Neuronal stem cell (in vitro differentiated cells): Measurements from ENCODE around the gene CD37.

Experiments used
- DNase-seq: peaks from one replicate; pipeline ENCODE4 v3.0.0-alpha.2; 2013; ENCODE audit warnings: low spot score
- H2AFZ ChIP-seq: one replicate; pipeline ENCODE4 v1.6.1; 2013; ENCODE audit warnings: mild to moderate bottlenecking, low read length, inconsistent platforms
- H2AK5ac ChIP-seq: 2 replicates; pipeline ENCODE4 v1.6.1; 2013; ENCODE audit warnings: low read depth, mild to moderate bottlenecking, inconsistent platforms, low read length, moderate library complexity, mixed read lengths
- H2BK120ac ChIP-seq: 2 replicates; pipeline ENCODE4 v1.6.1; 2013; ENCODE audit warnings: low read depth, mild to moderate bottlenecking, inconsistent platforms, low read length, moderate library complexity, mixed read lengths
- H2BK12ac ChIP-seq: one replicate; pipeline ENCODE4 v1.6.1; 2013; ENCODE audit warnings: low read length, inconsistent platforms
- H2BK15ac ChIP-seq: 2 replicates; pipeline ENCODE4 v1.6.1; 2013; ENCODE audit warnings: mild to moderate bottlenecking, low read length, inconsistent platforms, mixed read lengths
- H2BK5ac ChIP-seq: one replicate; pipeline ENCODE4 v1.6.1; 2013; ENCODE audit warnings: inconsistent platforms, mild to moderate bottlenecking, low read length, moderate library complexity
- H3K14ac ChIP-seq: one replicate; pipeline ENCODE4 v1.6.1; 2013; ENCODE audit warnings: low read length, inconsistent platforms
- H3K18ac ChIP-seq: 2 replicates; pipeline ENCODE4 v1.6.1; 2013; ENCODE audit warnings: low read length, inconsistent platforms
- H3K23ac ChIP-seq: 2 replicates; pipeline ENCODE4 v1.6.1; 2013; ENCODE audit warnings: low read depth, mild to moderate bottlenecking, mixed read lengths, low read length, inconsistent platforms; ENCODE audit not compliant: poor library complexity
- H3K27ac ChIP-seq: replicated peaks from 3 replicates; pipeline ENCODE4 v1.5.1; 2013; ENCODE audit warnings: low read length, inconsistent platforms
- H3K27me3 ChIP-seq, 3 experiments: 2 replicates each; pipeline ENCODE4 v1.6.1; 2013; ENCODE audit warnings: low read length in 3 of 3, mild to moderate bottlenecking in 2 of 3, inconsistent platforms in 1 of 3, low read depth in 1 of 3, mixed read lengths in 1 of 3, moderate library complexity in 1 of 3; ENCODE audit not compliant: control insufficient read depth in 3 of 3, insufficient read depth in 3 of 3
- H3K36me3 ChIP-seq, 2 donors: replicated peaks in 1 of 2; 2 replicates each; pipeline ENCODE4 v1.6.1; 2013; ENCODE audit warnings: low read length in 2 of 2; ENCODE audit not compliant: control insufficient read depth in 2 of 2, insufficient read depth in 2 of 2
- H3K4ac ChIP-seq: 2 replicates; pipeline ENCODE4 v1.6.1; 2013; ENCODE audit warnings: inconsistent platforms, mild to moderate bottlenecking, low read length, moderate library complexity
- H3K4me1 ChIP-seq, 2 donors: 1 replicate in 1 of 2; 2 replicates in 1 of 2; pipeline ENCODE4 v1.6.1; 2013; ENCODE audit warnings: low read length in 2 of 2, low read depth in 1 of 2; ENCODE audit not compliant: control insufficient read depth in 2 of 2, insufficient read depth in 1 of 2
- H3K4me2 ChIP-seq: one replicate; pipeline ENCODE4 v1.6.1; 2013; ENCODE audit warnings: mild to moderate bottlenecking, low read length, inconsistent platforms; ENCODE audit not compliant: insufficient read depth, poor library complexity, severe bottlenecking
- H3K4me3 ChIP-seq, 2 donors: 2 replicates each; pipeline ENCODE4 v1.5.1; 2013; ENCODE audit warnings: low read length in 2 of 2, mild to moderate bottlenecking in 2 of 2, inconsistent platforms in 1 of 2, moderate library complexity in 1 of 2
- H3K79me1 ChIP-seq: one replicate; pipeline ENCODE4 v1.6.1; 2013; ENCODE audit warnings: low read depth, mild to moderate bottlenecking, inconsistent platforms, low read length, moderate library complexity
- H3K9ac ChIP-seq: one replicate; pipeline ENCODE4 v1.6.1; 2013; ENCODE audit warnings: mild to moderate bottlenecking, low read depth, low read length, inconsistent platforms; ENCODE audit not compliant: poor library complexity
- H3K9me3 ChIP-seq, 2 donors: replicated peaks in 1 of 2; 2 replicates each; pipeline versions ENCODE3 to v1.6.1; 2013; ENCODE audit warnings: low read length in 2 of 2, mild to moderate bottlenecking in 2 of 2, inconsistent platforms in 1 of 2, low read depth in 1 of 2, mixed read lengths in 1 of 2, moderate library complexity in 1 of 2; ENCODE audit not compliant: control insufficient read depth in 2 of 2, insufficient read depth in 1 of 2
- H4K8ac ChIP-seq: one replicate; pipeline ENCODE4 v1.6.1; 2013; ENCODE audit warnings: low read depth, mild to moderate bottlenecking, inconsistent platforms, low read length, moderate library complexity
- H4K91ac ChIP-seq: one replicate; pipeline ENCODE4 v1.6.1; 2013; ENCODE audit warnings: low read length, low read depth, mild to moderate bottlenecking, inconsistent platforms; ENCODE audit not compliant: poor library complexity
- WGBS, 2 donors: extraction: QIAGEN DNeasy Blood & Tissue Kit; methylation state at CpG; one replicate each; pipeline ENCODE4 v1.1.7; 2013; ENCODE audit warnings: missing lambda C conversion rate in 2 of 2, mixed read lengths in 1 of 2; ENCODE audit not compliant: insufficient read length in 2 of 2, insufficient replicate concordance in 1 of 2; ENCODE audit errors: extremely low coverage in 2 of 2; 5-methylcytosine and 5-hydroxymethylcytosine counted together

CD37 gene

GRCh38 chr19:49382639-49383038 lies 47.4 kb downstream of the CD37 start:
- Histone ChIP-seq H3K23ac (no peak overlapping the region), H3K79me1 (no peaks in the 10 kb centered on the region), H2AFZ (no peak overlapping the region), H2BK120ac (no peak overlapping the region), H3K4me1 (no peaks in the 10 kb centered on the region), H3K9ac (no peak overlapping the region), H2BK15ac (no peak overlapping the region), H3K4ac (no peak overlapping the region), H3K14ac (no peak overlapping the region), H3K36me3 (no peaks in the 10 kb centered on the region), H3K27me3 (no peaks in the 10 kb centered on the region), H4K91ac (no peak overlapping the region), H3K4me2 (no peak overlapping the region), H4K8ac (no peak overlapping the region), H2BK12ac (no peak overlapping the region), H3K9me3 (peaks cover 2% of the 10 kb centered on the region in 2 donors), H2AK5ac (no peak overlapping the region), H3K4me3 (no peak overlapping the region), H2BK5ac (no peak overlapping the region), H3K27ac (no peak overlapping the region), H3K18ac (no peak overlapping the region)
- 100% methylated on average over 2 of the region's 5 CpGs; no CpG with 5 or more reads in 1 of the 2 donors for WGBS, 2 donors
- DNase-seq, result no peak

- no peak overlapping the region for H2BK5ac ChIP-seq
- H3K36me3 ChIP-seq, result no peaks in the 10 kb centered on the region
- H3K27me3 ChIP-seq, result no peaks in the 10 kb centered on the region
- H3K18ac ChIP-seq, result no peak overlapping the region
- H3K9me3 ChIP-seq, result peaks cover 2% of the 10 kb centered on the region in 2 donors
- no peak overlapping the region for H3K9ac ChIP-seq
- WGBS, 2 donors, result no CpG with 5 or more reads among the region's 1 CpG
- no peak overlapping the region for H4K8ac ChIP-seq
- H2AK5ac ChIP-seq, result no peak overlapping the region
- H3K4me1 ChIP-seq, result no peaks in the 10 kb centered on the region
- H3K14ac ChIP-seq, result no peak overlapping the region
- H3K79me1 ChIP-seq, result no peaks in the 10 kb centered on the region
- no peak overlapping the region for H3K27ac ChIP-seq
- no peak overlapping the region for H3K4ac ChIP-seq
- H2BK12ac ChIP-seq, result no peak overlapping the region
- H2BK15ac ChIP-seq, result no peak overlapping the region
- no peak overlapping the region for H2AFZ ChIP-seq
- DNase-seq, result no peak
- H3K23ac ChIP-seq, result no peak overlapping the region
- H3K4me3 ChIP-seq, result no peak overlapping the region
- no peak overlapping the region for H4K91ac ChIP-seq
- H2BK120ac ChIP-seq, result no peak overlapping the region
- no peak overlapping the region for H3K4me2 ChIP-seq
These were observed 48.4 kb downstream of the CD37 start for GRCh38 chr19:49383599-49383998.

GRCh38 chr19:49387936-49388372 lies 52.7 kb downstream of the CD37 start, which contains the start of gene KASH5:
Gene KASH5 (plus strand): TSS chr19:49388249. CDS start chr19:49390884, 2,635 bp downstream.
- Histone ChIP-seq H3K27me3 (peaks cover 0 to 2% (median 0%) of the 10 kb centered on the region in 3 experiments), H3K27ac (no peak within 1 kb of the TSS), H3K14ac (no peak within 1 kb of the TSS), H3K9ac (no peak within 1 kb of the TSS), H3K9me3 (no peaks in the 10 kb centered on the region), H2BK12ac (peak within 1 kb of the TSS; percentile 58), H3K23ac (peak within 1 kb of the TSS; percentile 65), H3K4me2 (no peak within 1 kb of the TSS), H3K18ac (peak within 1 kb of the TSS; percentile 17), H4K91ac (no peak within 1 kb of the TSS), H4K8ac (no peak within 1 kb of the TSS), H2AFZ (no peak within 1 kb of the TSS), H3K4me1 (no peaks in the 10 kb centered on the region), H3K4ac (no peak within 1 kb of the TSS), H2BK5ac (no peak within 1 kb of the TSS), H3K79me1 (no peaks in the 10 kb centered on the region), H2BK15ac (no peak within 1 kb of the TSS), H3K4me3 (no peak within 1 kb of the TSS), H2BK120ac (no peak within 1 kb of the TSS), H3K36me3 (no peaks in the 10 kb centered on the region), H2AK5ac (peak within 1 kb of the TSS; percentile 81)
- no CpG with 5 or more reads among the region's 40 CpGs for WGBS, 2 donors
- DNase-seq, result no peak

GRCh38 chr19:49389406-49389805 lies 54.2 kb downstream of the CD37 start:
- H3K4ac ChIP-seq, result no peak overlapping the region
- no peak overlapping the region for H3K9ac ChIP-seq
- H3K4me2 ChIP-seq, result no peak overlapping the region
- H3K27ac ChIP-seq, result no peak overlapping the region
- peak overlapping the region; percentile 96 for H2BK15ac ChIP-seq
- H3K36me3 ChIP-seq, result no peaks in the 10 kb centered on the region
- no peak overlapping the region for H2AFZ ChIP-seq
- no CpG with 5 or more reads among the region's 20 CpGs for WGBS, 2 donors
- no peak overlapping the region for H3K4me3 ChIP-seq
- H2BK12ac ChIP-seq, result no peak overlapping the region
- H2BK120ac ChIP-seq, result no peak overlapping the region
- peak overlapping the region; percentile 70 for H2AK5ac ChIP-seq
- no peak overlapping the region for H3K23ac ChIP-seq
- no peak overlapping the region for H2BK5ac ChIP-seq
- no peaks in the 10 kb centered on the region for H3K9me3 ChIP-seq
- H3K18ac ChIP-seq, result peak overlapping the region; percentile 64
- H3K27me3 ChIP-seq, result peaks cover 0 to 7% (median 0%) of the 10 kb centered on the region in 3 experiments
- H4K8ac ChIP-seq, result no peak overlapping the region
- H4K91ac ChIP-seq, result no peak overlapping the region
- no peak for DNase-seq
- peaks cover 4% of the 10 kb centered on the region in 2 donors for H3K4me1 ChIP-seq
- no peak overlapping the region for H3K14ac ChIP-seq
- no peaks in the 10 kb centered on the region for H3K79me1 ChIP-seq
